HepG2 (cell line): Measurements from ENCODE around the gene MAP3K14.

ENCODE experiments used
- CTCF ChIP-seq: sonication (generic); formaldehyde crosslinking; IDR thresholded peaks from 2 replicates; pipeline ENCODE4 v1.5.0; 2020; ENCODE audit warnings: mild to moderate bottlenecking, missing genetic modification reagents, moderate library complexity
- HMGXB4 ChIP-seq, 2 experiments: sonication (generic) in 1 of 2; formaldehyde crosslinking in 1 of 2; IDR thresholded peaks; 2 replicates each; pipeline versions ENCODE4 v1.4.0 to v1.6.1; 2018 to 2020; ENCODE audit warnings: missing genetic modification reagents in 2 of 2, borderline replicate concordance in 1 of 2, low read depth in 1 of 2, mild to moderate bottlenecking in 1 of 2, missing biosample characterization in 1 of 2
- MYNN ChIP-seq: sonication (generic); formaldehyde crosslinking; IDR thresholded peaks from 2 replicates; pipeline ENCODE4 v1.4.0; 2020; ENCODE audit warnings: mild to moderate bottlenecking, low read depth, missing genetic modification reagents
- POLR2A ChIP-seq, 2 experiments: IDR thresholded peaks; 2 replicates each; pipeline ENCODE4 v1.6.1; 2011; ENCODE audit warnings: low read depth in 2 of 2, low read length in 2 of 2, mild to moderate bottlenecking in 1 of 2, moderate library complexity in 1 of 2; ENCODE audit not compliant: insufficient read depth in 1 of 2
- SNRNP70 ChIP-seq: fragments of 200-400 bp; formaldehyde crosslinking; IDR thresholded peaks from 2 replicates; pipeline ENCODE4 v1.6.1; 2017; ENCODE audit warnings: mild to moderate bottlenecking, low read depth, low read length, moderate library complexity
- SP2 ChIP-seq: sonication (generic); formaldehyde crosslinking; IDR thresholded peaks from 2 replicates; pipeline ENCODE4 v1.5.1; 2020; ENCODE audit warnings: mild to moderate bottlenecking, missing genetic modification reagents
- ZFP37 ChIP-seq: sonication (generic); formaldehyde crosslinking; IDR thresholded peaks from 2 replicates; pipeline ENCODE4 v1.4.0; 2020; ENCODE audit warnings: missing genetic modification reagents, borderline replicate concordance
- TF ChIP-seq, protein P1 (sequence below): sonication (generic); formaldehyde crosslinking; IDR thresholded peaks from 2 replicates; pipeline ENCODE4 v1.9.0; 2021; ENCODE audit warnings: missing genetic modification reagents, mild to moderate bottlenecking, borderline replicate concordance

GRCh38 chr17:45315648-45316433, 979 bp downstream of the MAP3K14 start:
- TF ChIP-seq, protein P1, sequence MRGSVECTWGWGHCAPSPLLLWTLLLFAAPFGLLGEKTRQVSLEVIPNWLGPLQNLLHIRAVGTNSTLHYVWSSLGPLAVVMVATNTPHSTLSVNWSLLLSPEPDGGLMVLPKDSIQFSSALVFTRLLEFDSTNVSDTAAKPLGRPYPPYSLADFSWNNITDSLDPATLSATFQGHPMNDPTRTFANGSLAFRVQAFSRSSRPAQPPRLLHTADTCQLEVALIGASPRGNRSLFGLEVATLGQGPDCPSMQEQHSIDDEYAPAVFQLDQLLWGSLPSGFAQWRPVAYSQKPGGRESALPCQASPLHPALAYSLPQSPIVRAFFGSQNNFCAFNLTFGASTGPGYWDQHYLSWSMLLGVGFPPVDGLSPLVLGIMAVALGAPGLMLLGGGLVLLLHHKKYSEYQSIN (CRISPR knock-in tag): no peak
- TF ChIP-seq HMGXB4 (CRISPR knock-in tag; IDR thresholded peaks at IDR 0.05; ENCODE audit: borderline replicate concordance in 1 of 2, low read depth in 1 of 2) (no peak; a peak in 1 of 4 replicates), POLR2A (IDR thresholded peaks at IDR 0.05; ENCODE audit: insufficient read depth in 1 of 2, low read depth in 2 of 2, low read length in 2 of 2) (no peak), SP2 (no peak), ZFP37 (0 out of 2 replicates have a peak, but pooled peaks have one; percentile 28), CTCF (no peak), MYNN (CRISPR knock-in tag) (no peak), SNRNP70 (no peak)
